Small intestine (tissue), 7 donors: ENCODE data around the gene PPTC7. TPM values are rescaled to one million over a fixed set of nuclear protein-coding genes. Genes with fewer than 3 reads are reported as not detected.
"Not testable (repeated sequence)": the region's sequence is repeated elsewhere in the genome, so short reads cannot be mapped to it uniquely, and the experiment has no call there.

Source experiments
- DNase-seq, 2 donors: peaks; one replicate each; pipeline versions ENCODE4 v3.0.0 to v3.0.0-alpha.2; 2013
- FAIRE-seq: peaks from 2 replicates; lab custom pipeline; 2012; peaks lifted over from hg19 to GRCh38; lab: Jason Lieb, UNC
- H3K27ac ChIP-seq, 3 donors: one replicate each; pipeline ENCODE4 v1.5.1; 2013; ENCODE audit warnings: low read length in 2 of 3, mild to moderate bottlenecking in 2 of 3, control low read depth in 1 of 3, inconsistent platforms in 1 of 3, low read depth in 1 of 3, moderate library complexity in 1 of 3
- H3K27me3 ChIP-seq, 3 donors: one replicate each; pipeline ENCODE4 v1.6.1; 2013; ENCODE audit warnings: low read length in 3 of 3, inconsistent platforms in 1 of 3; ENCODE audit not compliant: control insufficient read depth in 3 of 3, insufficient read depth in 3 of 3
- H3K36me3 ChIP-seq, 3 donors: one replicate each; pipeline ENCODE4 v1.6.1; 2013; ENCODE audit warnings: low read length in 3 of 3, inconsistent platforms in 1 of 3, low read depth in 1 of 3, mild to moderate bottlenecking in 1 of 3, moderate library complexity in 1 of 3; ENCODE audit not compliant: control insufficient read depth in 3 of 3, insufficient read depth in 2 of 3
- H3K4me1 ChIP-seq, 3 donors: one replicate each; pipeline ENCODE4 v1.6.1; 2013; ENCODE audit warnings: low read length in 2 of 3, inconsistent platforms in 1 of 3, low read depth in 1 of 3, mild to moderate bottlenecking in 1 of 3, moderate library complexity in 1 of 3; ENCODE audit not compliant: control insufficient read depth in 3 of 3, insufficient read depth in 2 of 3
- H3K4me3 ChIP-seq, 3 donors: one replicate each; pipeline ENCODE4 v1.5.1; 2013; ENCODE audit warnings: low read length in 3 of 3, control low read depth in 1 of 3, inconsistent platforms in 1 of 3, low read depth in 1 of 3, mild to moderate bottlenecking in 1 of 3, moderate library complexity in 1 of 3
- H3K9me3 ChIP-seq, 2 donors: one replicate each; pipeline ENCODE4 v1.6.1; 2013; ENCODE audit warnings: low read depth in 1 of 2, low read length in 1 of 2; ENCODE audit not compliant: control insufficient read depth in 2 of 2, insufficient read depth in 1 of 2
- WGBS, 3 donors: extraction: QIAGEN DNeasy Blood & Tissue Kit; methylation state at CpG; one replicate each; pipeline ENCODE4 v1.1.7; 2013; 5-methylcytosine and 5-hydroxymethylcytosine counted together
- polyA plus RNA-seq, 4 donors: library from polyadenylated mRNA; stranded (reverse) in 3 of 4; unstranded in 1 of 4; fragments of 200-250 nt in 3 of 4; fragments of 120-200 nt in 1 of 4; gene quantifications; one replicate each; pipeline versions ENCODE4 v1.2.1 to v1.2.3, GENCODE V29; 2013
- donor health status: healthy with polysubstance abuse.
- donor health status: control.
- donor health status: control.
- donor health status: Bipolar disorder and iron deficiency.
- donor health status: healthy.

Gene PPTC7
- polyA plus RNA-seq, 4 donors, result 8.6 to 21.5 (median 12.0) TPM

- 77 to 82% (median 80%) methylated on average over 3 of the region's 3 CpGs for WGBS, 3 donors
- H3K36me3 ChIP-seq, result peaks cover 5 to 17% (median 6%) of the 10 kb centered on the region in 3 donors
- H3K27ac ChIP-seq, result no peak overlapping the region
- no peak for DNase-seq
- H3K4me1 ChIP-seq, result peaks cover 0 to 17% (median 9%) of the 10 kb centered on the region in 3 donors
- H3K9me3 ChIP-seq, result no peaks in the 10 kb centered on the region
- no peak overlapping the region for H3K4me3 ChIP-seq
- FAIRE-seq, result no peak
- no peaks in the 10 kb centered on the region for H3K27me3 ChIP-seq
Observed at GRCh38 chr12:110532644-110533043, 50.5 kb downstream of the PPTC7 start.

GRCh38 chr12:110531741-110532333 is 51.3 kb downstream of the PPTC7 start:
- 13 to 39% (median 15%) methylated on average over 2 of the region's 2 CpGs for WGBS, 3 donors
- Histone ChIP-seq H3K4me1 (peaks cover 0 to 17% (median 9%) of the 10 kb centered on the region in 3 donors), H3K36me3 (peaks cover 4 to 14% (median 6%) of the 10 kb centered on the region in 3 donors), H3K27me3 (no peaks in the 10 kb centered on the region), H3K9me3 (no peaks in the 10 kb centered on the region), H3K4me3 (no peak overlapping the region), H3K27ac (peak overlapping the region in 2 of 3 donors; percentile 43 to 63)
- FAIRE-seq (no peak), DNase-seq (peak; percentile 48 to 61)

GRCh38 chr12:110530511-110530910 is 52.6 kb downstream of the PPTC7 start:
- Histone ChIP-seq H3K27me3 (no peaks in the 10 kb centered on the region), H3K27ac (no peak overlapping the region), H3K4me1 (peaks cover 0 to 17% (median 9%) of the 10 kb centered on the region in 3 donors), H3K4me3 (no peak overlapping the region), H3K9me3 (no peaks in the 10 kb centered on the region), H3K36me3 (peaks cover 0 to 9% (median 6%) of the 10 kb centered on the region in 3 donors)
- no peak for DNase-seq
- WGBS, 3 donors, result 66 to 80% (median 68%) methylated on average over 2 of the region's 2 CpGs
- FAIRE-seq, result no peak

- Histone ChIP-seq H3K4me1 (peaks cover 0 to 13% (median 6%) of the 10 kb centered on the region in 3 donors), H3K4me3 (no peak overlapping the region), H3K36me3 (peaks cover 0 to 9% (median 6%) of the 10 kb centered on the region in 3 donors), H3K9me3 (no peaks in the 10 kb centered on the region), H3K27ac (no peak overlapping the region), H3K27me3 (no peaks in the 10 kb centered on the region)
- FAIRE-seq, result no peak
- DNase-seq, result no peak
- 92 to 96% (median 96%) methylated on average over 6 of the region's 6 CpGs for WGBS, 3 donors
Observed at GRCh38 chr12:110528277-110528839, 54.8 kb downstream of the PPTC7 start.

GRCh38 chr12:110520876-110521712 is 62.0 kb downstream of the PPTC7 start:
- not testable (repeated sequence) for H3K4me3 ChIP-seq, H3K27ac ChIP-seq, H3K9me3 ChIP-seq, H3K4me1 ChIP-seq, DNase-seq, H3K27me3 ChIP-seq, H3K36me3 ChIP-seq, FAIRE-seq
- WGBS, 3 donors, result 74 to 87% (median 80%) methylated on average over 11 of the region's 11 CpGs

- H3K36me3 ChIP-seq, FAIRE-seq, H3K9me3 ChIP-seq, H3K27ac ChIP-seq, H3K4me1 ChIP-seq, DNase-seq, H3K27me3 ChIP-seq, H3K4me3 ChIP-seq: not testable (repeated sequence)
- 92 to 97% (median 95%) methylated on average over 8 of the region's 8 CpGs for WGBS, 3 donors
Observed at GRCh38 chr12:110518014-110518413, 65.1 kb downstream of the PPTC7 start.

GRCh38 chr12:110516995-110517394 is 66.1 kb downstream of the PPTC7 start:
- Histone ChIP-seq H3K36me3 (no peaks in the 10 kb centered on the region), H3K4me1 (no peaks in the 10 kb centered on the region), H3K9me3 (peaks cover 0 to 2% of the 10 kb centered on the region in 2 donors), H3K27ac (no peak overlapping the region), H3K27me3 (no peaks in the 10 kb centered on the region), H3K4me3 (no peak overlapping the region)
- FAIRE-seq (no peak), DNase-seq (no peak)
- WGBS, 3 donors, result 82 to 94% (median 87%) methylated on average over 3 of the region's 3 CpGs

- Histone ChIP-seq H3K27me3 (no peaks in the 10 kb centered on the region), H3K4me1 (no peaks in the 10 kb centered on the region), H3K27ac (no peak overlapping the region), H3K4me3 (no peak overlapping the region), H3K36me3 (no peaks in the 10 kb centered on the region), H3K9me3 (peaks cover 0 to 2% of the 10 kb centered on the region in 2 donors)
- no peak for FAIRE-seq
- DNase-seq, result no peak
- WGBS, 3 donors, result 48 to 74% (median 50%) methylated on average over 1 of the region's 1 CpG
Observed at GRCh38 chr12:110514363-110514762, 68.8 kb downstream of the PPTC7 start.
